Measurements from ENCODE around the gene HCFC1R1. TPM values are rescaled to one million over a fixed set of nuclear protein-coding genes. Genes with fewer than 3 reads are reported as not detected.

The HCFC1R1 gene
- polyA plus RNA-seq, 3 donors, result 50.7 to 66.1 (median 57.1) TPM

DNA sequence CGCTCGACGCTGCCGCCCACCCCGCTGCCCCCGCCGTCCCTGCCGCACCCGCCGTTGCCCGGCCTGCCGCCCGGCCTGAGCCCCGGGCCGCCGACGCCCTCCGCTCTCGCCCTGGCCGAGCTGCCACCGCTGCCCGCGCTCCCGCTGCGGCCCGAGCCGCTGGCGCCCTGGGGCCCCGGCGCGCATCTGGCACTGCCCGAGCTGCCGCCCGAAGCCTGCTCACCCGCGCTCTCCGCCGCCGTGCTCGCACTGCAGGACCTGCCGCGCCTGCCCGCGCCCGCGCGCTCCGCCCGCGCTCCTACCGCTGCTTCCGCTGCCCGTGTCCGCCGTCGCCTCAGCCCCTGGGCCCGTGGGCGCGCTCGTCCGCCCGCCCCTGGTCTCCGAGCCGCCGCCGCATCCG, 19.4 kb downstream of the HCFC1R1 start:
- no peak for DNase-seq (ENCODE audit: low read depth in 3 of 3, low spot score in 2 of 3)

- peak; percentile 88 to 94 (median 90) for DNase-seq (ENCODE audit: low read depth in 3 of 3, low spot score in 2 of 3)
Measured at GRCh38 chr16:3003582-3004270, 20.0 kb downstream of the HCFC1R1 start.

DNA sequence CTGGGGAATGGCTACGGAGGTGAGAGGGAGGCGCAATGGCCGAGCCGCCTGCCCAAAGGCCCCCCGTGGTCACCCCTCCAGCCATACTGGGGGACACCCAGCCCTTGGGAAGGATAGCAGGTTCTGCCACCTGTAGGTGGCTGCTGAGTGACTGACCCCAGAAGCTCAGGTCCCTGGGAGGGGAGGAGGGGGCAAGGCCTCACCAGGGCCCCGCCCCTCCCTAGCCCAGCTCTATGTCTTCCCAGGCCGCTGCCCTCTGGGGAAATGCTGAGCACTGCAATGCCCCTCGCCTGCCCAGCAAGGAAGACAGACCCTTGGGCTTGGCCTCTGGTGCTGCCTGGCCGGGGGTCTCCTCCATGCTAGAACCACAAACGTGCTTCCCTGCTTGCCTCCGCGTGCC, 22.4 kb downstream of the HCFC1R1 start:
- no peak for DNase-seq (ENCODE audit: low read depth in 3 of 3, low spot score in 2 of 3)

DNA sequence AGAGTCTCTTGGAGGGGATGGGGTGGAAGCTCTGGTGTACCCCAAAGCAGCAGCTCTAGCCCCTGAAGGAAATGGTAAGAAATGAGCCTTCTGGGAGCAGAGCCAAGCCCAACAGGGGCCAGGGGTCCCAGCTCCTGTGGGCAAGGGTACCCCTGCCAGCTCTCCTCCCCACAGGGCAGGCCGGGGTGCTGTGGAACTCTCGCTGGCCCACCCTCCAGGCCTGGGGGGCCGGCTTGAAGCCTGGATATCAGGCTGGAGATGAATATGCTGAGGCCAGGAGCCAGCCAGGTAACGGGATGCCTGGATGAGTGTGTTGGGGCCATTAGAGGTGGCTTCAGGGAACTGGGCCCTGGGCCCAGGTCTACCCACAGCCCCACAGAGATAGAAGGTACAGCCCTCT, 23.2 kb downstream of the HCFC1R1 start:
- no peak for DNase-seq (ENCODE audit: low read depth in 3 of 3, low spot score in 2 of 3)

GRCh38 chr16:2999929-3000328, 23.8 kb downstream of the HCFC1R1 start:
- DNase-seq (ENCODE audit: low read depth in 3 of 3, low spot score in 2 of 3), result no peak

- DNase-seq (ENCODE audit: low read depth in 3 of 3, low spot score in 2 of 3), result no peak
Measured at GRCh38 chr16:2996298-2996697, 27.4 kb downstream of the HCFC1R1 start.

- DNase-seq (ENCODE audit: low read depth in 3 of 3, low spot score in 2 of 3), result no peak
Measured at GRCh38 chr16:2992383-2993081, 31.2 kb downstream of the HCFC1R1 start.

DNA sequence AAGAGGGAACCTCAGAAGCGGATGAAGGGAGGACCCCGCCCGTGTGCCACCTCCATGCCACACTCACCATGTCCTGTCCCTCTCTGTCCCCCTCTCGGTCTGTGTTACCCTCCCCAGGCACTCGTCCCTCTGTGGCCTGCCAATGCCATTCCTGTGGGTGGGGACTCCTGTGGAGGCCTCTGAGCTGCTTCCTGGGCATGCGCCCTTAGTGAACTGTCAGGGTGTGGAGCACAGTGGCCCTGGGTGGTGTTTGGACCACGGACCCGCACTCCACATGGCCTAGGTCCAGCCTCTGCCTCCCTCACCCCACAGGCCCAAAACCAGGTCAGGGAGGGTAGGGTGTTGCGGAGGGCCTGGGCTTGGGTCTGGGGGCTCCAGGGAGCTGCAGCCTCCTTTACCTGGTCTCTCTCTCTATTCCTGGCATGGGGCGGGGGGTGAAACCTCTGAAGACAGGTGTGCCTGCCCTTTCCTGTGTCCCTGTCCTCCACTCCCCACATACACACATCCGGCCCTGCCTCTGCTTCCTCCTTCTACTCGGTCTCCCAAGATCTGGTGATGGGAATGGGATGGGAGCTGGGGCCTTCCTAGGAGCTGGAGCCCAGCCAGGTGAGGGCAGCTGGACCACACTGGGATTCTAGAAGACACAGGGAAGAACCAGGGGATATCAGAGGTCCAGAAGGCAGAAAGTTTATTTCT, 32.0 kb downstream of the HCFC1R1 start:
- no peak for DNase-seq (ENCODE audit: low read depth in 3 of 3, low spot score in 2 of 3)

DNA sequence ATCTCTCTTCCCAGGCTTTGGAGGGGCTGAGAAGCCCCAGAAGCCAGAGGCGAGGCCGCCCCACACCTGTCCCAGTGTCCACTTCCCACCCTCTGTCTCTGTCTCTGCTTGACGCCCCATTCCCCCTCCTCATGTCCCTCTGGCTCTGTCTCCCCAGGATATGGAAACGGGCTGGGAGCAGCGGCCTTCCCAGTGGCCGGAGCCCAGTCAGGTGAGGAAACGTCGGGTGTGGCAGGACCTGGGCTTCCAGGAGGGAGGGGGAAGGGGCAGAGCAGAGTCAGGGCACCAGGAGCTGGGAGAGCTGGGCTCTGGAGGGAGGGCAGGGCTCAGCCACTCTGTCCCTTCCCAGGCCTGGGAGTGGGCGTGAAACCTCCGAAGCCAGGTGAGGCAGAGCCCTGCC, 32.9 kb downstream of the HCFC1R1 start:
- no peak for DNase-seq (ENCODE audit: low read depth in 3 of 3, low spot score in 2 of 3)

GRCh38 chr16:2988590-2989099, 35.1 kb downstream of the HCFC1R1 start:
- DNase-seq (ENCODE audit: low read depth in 3 of 3, low spot score in 2 of 3), result no peak

DNA sequence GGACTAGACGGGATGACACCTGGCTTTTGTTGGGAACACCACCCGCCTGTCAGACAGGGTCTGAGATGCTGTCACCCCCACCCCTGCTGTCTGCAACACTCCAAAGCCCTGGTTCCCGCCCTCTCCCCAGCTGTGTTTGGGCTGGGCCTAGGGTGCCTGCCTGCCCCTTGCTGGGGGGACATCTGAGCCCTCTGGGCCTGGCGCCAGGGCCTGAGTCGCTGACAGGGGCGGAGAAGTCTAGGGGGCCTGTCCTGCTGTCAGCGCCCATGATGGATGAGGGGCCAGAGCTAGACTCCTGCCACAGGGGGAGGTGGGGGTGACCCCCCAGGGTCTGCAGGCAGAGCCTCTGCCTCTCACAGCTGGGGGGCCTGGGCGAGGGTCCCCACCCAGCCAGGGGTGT, 35.9 kb downstream of the HCFC1R1 start:
- DNase-seq (ENCODE audit: low read depth in 3 of 3, low spot score in 2 of 3), result no peak

DNA sequence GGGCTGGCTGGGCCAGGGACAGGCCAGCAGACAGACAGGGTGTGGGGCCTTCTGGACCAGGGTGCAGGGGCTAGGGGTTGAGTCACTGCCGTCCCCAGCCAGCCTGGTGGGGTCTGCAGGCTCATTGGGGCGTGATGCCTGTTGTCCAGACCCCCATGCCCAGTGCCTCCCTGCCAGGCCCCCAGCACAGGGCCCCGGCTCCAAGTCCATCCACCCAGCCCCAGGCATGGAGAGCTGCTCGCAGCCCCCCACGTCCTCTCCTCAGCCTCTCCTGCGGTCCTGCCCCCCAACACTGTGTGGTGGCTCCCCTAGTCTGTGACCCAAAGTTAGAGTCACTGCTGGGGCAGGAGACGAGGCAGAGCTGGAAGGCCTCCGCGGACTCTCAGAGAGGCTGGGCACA, 36.5 kb downstream of the HCFC1R1 start:
- no peak for DNase-seq (ENCODE audit: low read depth in 3 of 3, low spot score in 2 of 3)

DNA sequence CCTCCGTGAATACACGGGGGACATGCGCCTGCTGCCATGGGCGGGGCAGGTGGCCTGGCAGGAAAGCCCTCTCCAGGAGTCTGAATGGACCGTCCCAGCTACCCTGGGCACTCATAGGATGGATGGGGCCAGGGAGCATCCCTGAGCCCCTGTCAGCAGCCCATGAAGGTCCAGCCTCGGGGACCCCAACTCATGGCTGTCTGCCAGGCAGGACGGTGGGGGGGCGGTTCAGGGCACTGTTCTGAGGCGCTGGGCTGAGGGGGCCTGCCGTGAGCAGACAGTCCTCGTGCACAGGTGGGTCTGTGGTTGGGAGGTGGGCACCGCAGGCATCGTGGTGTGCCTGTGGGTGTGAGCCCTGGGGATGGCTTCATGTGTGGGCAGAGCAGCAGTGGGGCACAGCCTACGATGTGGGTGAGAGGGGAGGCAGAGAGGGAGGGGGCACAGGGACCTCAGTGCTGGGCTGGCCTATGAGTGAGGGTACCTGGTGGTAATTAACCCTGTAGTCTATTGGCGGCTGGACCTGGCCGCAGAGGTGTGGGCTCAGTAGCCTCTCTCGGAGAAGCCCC, 37.0 kb downstream of the HCFC1R1 start:
- no peak for DNase-seq (ENCODE audit: low read depth in 3 of 3, low spot score in 2 of 3)

DNA sequence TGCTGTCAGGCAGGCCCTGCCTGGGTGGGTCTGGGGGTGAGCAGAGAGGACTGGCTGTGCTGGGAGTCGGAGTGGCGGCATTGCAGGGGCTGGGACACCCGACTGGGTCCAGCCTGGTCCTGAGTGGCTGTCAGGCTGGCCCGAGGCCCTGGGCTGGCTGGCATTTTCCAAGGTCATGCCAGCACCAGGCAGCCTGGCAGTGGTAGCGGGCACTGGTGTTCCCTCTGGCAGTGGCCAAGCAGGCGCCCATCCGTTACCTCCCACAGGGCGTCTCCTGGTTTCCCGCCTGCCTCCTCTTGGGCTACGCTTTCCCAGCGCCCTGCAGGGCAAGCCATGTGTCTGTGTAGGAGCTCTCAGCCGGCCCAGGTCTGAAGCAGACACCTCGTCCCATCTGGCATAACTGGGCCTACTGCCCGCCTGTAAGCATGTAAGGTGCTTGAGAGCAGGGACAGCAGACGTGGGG, 37.8 kb downstream of the HCFC1R1 start:
- no peak for DNase-seq (ENCODE audit: low read depth in 3 of 3, low spot score in 2 of 3)

- DNase-seq (ENCODE audit: low read depth in 3 of 3, low spot score in 2 of 3), result no peak
Measured at GRCh38 chr16:2985462-2985861, 38.3 kb downstream of the HCFC1R1 start.

DNA sequence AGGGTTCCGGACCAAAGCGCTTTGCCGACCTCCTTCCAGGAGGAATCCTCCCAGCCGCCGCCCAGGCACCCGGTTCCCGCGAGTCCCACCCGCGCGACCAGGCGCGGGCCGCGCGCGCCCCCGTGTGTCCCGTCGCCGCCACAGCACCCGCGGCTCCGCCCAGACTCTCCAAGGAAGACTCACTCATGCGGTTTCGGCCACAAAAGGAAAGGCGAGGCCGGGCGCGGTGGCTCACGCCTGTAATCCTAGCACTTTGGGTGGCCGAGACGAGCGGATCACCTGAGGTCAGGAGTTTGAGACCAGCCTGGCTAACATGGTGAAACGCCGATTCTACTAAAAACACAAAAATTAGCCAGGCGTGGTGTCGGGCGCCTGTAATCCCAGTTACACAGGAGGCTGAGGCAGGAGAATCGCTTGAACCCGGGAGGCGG, 40.0 kb downstream of the HCFC1R1 start:
- DNase-seq (ENCODE audit: low read depth in 3 of 3, low spot score in 2 of 3), result no peak

DNA sequence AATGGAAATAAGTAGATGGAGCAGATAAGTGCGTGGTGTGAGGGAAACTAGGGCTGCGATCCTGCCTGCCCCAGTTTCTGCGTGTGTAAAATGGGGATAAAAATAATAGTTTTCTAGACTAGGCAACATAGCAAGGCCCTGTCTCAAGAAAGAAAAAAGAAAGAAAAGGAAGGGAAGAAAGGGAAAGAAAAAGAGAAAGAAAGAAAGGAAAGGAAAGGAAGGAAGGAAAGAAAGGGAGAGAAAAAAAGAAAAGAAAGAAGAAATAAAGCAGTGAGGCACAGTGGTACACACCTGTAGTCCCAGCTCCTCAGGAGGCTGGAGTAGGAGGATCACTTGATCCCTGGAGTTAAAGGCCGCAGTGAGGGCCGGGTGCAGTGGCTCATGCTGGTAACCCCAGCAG, 41.3 kb downstream of the HCFC1R1 start:
- DNase-seq (ENCODE audit: low read depth in 3 of 3, low spot score in 2 of 3), result no peak

GRCh38 chr16:2981899-2982250, 41.9 kb downstream of the HCFC1R1 start:
- DNase-seq (ENCODE audit: low read depth in 3 of 3, low spot score in 2 of 3), result no peak

DNA sequence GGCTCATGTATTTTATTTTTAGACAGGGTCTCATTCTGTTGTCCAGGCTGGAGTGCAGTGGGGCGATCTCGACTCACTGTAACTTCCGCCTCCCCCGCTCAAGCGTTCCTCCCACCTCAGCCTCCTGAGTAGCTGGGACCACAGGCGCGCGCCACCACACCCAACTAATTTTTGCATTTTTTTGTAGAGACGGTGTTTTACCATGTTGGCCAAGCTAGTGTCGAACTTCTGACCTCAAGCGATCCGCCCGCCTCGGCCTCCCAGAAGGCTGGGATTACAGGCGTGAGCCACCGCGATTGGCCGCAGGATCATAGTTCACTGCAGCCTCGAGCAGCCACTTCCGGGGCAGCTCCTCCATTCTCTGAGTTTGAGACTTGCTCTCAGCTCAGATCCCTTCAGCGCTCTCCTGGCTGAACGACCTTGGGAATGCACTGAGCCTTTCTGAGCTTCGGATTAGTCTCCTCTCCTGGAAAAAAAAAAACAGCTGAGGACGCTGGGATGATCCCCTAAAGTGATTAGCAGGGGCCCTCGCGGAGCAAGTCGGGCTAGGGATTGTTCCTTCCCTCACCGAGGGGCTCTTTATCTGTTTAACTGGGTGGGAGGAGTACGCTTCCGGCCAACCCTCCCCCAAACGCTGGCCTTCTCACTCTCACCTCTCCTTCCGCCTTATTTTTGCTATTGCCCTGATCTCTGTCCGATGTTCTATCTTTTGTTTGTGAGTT, 42.4 kb downstream of the HCFC1R1 start:
- no peak for DNase-seq (ENCODE audit: low read depth in 3 of 3, low spot score in 2 of 3)

Measured in right renal cortex interstitium (tissue), 3 donors.